ENCODE measurements around the gene RALY.

The RALY gene

GRCh38 chr20:33990075-33990474, 3.6 kb upstream of the RALY start:
- DNase-seq = no peak

GRCh38 chr20:33991502-33991901, 2.2 kb upstream of the RALY start:
- DNase-seq = no peak

DNA sequence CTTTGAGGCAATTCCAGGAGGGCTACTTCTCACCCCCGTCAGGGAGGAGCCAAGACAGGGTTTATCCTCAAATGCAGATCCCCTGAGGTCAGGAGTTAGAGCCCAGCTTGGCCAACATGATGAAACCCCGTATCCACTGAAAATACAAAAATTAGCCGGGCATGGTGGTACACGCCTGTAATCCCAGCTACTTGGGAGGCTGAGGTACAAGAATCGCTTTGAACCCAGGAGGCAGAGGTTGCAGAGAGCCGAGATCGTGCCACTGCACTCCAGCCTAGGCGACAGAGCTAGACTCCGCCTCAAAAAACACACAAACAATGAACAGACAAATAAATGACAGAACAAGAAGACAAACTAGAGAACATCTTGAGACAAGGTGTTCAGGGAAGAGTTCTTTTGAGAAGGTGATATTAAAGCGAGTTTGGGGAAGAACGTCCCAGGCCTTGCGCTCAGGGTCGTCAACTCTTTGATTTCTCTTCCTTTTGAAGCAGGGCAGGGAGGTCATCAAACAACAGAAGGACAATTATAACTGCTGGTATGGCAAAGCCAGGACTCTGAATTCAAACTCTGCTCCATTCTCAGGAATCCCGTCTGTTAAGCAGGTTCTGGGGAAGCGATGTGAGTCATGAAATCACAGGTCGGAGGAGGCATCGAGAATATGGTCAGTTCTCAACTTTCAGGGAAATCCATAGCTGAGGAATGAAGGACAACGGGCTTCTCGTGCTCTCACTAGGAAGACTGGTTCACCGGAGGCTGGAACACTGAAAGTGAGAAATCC, 1.4 kb upstream of the RALY start:
- DNase-seq = no peak

DNA sequence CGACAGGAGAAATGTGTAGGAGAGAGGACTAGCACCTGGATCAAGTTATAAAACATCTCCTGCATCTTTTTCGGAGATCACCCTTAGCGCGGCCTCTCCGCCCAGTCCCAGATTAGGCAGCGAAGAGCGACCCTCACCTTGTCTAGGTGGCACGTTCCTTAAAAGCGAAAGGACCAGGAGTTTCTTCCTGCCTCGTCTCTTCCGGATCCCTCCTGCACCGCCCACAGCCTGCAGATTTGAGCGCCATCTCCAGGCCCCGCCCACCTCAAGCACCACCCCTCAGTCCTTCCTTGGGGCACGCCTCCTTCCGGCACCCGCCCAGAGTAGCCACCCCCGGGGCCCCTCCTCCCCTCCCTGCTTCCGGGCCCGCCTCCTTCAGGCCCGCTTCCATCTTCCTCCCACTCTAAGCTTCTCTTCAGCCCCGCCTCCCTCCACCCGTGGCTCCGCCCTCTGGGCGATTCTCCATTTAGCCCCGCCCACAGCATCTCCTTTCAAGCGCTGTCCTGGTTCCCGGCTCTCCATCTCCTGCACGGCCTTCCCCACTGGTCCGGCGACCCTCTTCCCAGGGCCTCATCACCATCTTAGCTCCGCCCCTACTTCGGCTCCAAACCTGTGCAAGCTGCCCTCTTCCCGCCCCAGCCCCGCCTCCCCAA, 662 bp upstream of the RALY start:
- peak; percentile 100 for DNase-seq

- DNase-seq = peak; percentile 35
Measured at GRCh38 chr20:33994222-33994913, 657 bp downstream of the RALY start.

DNA sequence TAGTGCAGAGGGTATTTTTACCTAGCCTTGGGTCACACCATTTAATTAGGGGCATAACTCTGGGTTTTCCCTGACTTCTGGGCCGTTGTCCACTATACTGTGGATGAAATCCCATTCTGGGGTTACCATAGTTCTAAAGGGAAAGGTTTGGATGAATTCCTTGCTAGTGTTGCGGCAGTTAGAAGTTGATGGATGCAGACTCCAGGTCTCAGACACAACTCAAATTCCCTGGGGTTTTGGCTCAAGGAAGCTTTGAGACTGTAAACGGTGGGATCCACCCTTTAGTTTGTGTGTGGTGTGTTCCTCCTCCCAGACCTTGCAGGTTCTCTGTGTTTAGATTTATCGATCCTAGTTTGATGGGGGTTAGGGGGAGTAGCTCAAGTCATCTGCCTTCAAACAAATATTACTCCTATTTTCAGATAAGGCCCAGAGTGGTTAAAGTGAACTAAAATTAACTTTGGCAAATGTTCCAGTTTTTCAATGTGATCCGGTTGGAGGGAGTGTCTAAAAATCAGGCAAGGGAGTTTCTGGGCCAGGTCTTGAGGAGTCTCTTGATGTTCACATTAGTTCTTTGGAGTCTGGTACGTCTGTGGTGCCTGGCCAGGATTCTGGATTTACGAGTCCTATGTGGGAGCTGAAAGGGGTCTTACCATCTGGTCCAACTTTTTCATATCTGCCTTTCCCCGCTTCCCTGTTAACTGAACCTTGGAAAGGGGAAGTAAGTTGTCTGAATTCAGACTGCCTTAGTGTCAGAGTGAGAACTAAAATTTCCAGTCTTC, 1.5 kb downstream of the RALY start:
- DNase-seq = no peak

- no peak for DNase-seq
Measured at GRCh38 chr20:33999025-33999649, 5.4 kb downstream of the RALY start.

DNA sequence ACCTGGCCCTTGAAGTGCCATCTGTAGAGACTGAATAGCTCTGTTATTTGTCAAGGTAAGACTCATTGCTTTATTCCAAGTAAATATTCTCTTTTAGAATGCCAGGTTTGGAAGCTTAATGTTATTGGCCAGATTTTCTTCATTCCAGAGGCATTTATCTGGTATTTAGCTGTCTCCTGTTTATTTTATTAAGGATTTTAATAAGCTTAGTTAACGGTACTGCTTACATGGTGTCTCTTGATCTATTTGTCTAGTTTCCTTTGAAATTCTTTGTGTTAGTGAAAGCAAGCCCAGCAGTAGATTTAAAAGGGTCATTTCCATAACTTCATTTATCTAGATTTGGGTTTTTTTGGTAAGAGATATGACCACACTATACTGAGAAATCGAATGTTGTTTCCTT, 7.7 kb downstream of the RALY start:
- DNase-seq = no peak

- no peak for DNase-seq
Measured at GRCh38 chr20:34004227-34004626, 10.5 kb downstream of the RALY start.

DNA sequence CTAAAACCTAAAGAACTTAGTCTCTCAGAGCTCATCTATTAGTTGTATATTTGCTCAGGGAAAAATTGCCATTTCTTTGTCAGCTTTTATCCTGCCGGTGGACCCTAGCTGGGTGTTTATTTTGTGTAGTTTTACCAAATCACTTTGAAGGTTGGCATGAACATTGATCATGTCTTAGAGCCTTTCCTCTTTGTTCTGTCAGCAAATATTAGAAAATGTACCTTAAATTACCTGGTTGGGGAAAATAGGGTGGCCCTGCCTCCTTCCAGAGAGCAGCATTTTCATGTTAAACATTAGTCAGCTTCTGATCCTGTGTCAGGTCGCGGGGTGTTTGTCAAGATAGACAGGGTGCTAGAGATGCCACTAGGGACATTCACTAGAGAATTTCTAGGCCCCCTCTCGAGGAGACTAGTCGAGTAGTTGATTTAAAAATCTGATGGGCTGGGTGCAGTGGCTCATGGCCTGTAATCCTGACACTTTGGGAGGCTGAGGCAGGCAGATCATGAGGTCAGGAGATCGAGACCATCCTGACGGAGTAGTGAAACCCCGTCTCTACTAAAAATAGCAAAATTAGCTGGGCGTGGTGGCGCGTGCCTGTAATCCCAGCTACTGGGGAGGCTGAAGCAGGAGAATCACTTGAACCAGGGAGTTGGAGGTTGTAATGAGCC, 11.2 kb downstream of the RALY start:
- DNase-seq = no peak

- no peak for DNase-seq
Measured at GRCh38 chr20:34006619-34007018, 12.9 kb downstream of the RALY start.

GRCh38 chr20:34008477-34008876, 14.8 kb downstream of the RALY start:
- DNase-seq = no peak

- no peak for DNase-seq
Measured at GRCh38 chr20:34010405-34010931, 16.8 kb downstream of the RALY start.

GRCh38 chr20:34011275-34011674, 17.6 kb downstream of the RALY start:
- DNase-seq = no peak

GRCh38 chr20:34012330-34012729, 18.6 kb downstream of the RALY start:
- DNase-seq = no peak

GRCh38 chr20:34012735-34013134, 19.0 kb downstream of the RALY start:
- no peak for DNase-seq

- DNase-seq = no peak
Measured at GRCh38 chr20:34013554-34013953, 19.8 kb downstream of the RALY start.

DNA sequence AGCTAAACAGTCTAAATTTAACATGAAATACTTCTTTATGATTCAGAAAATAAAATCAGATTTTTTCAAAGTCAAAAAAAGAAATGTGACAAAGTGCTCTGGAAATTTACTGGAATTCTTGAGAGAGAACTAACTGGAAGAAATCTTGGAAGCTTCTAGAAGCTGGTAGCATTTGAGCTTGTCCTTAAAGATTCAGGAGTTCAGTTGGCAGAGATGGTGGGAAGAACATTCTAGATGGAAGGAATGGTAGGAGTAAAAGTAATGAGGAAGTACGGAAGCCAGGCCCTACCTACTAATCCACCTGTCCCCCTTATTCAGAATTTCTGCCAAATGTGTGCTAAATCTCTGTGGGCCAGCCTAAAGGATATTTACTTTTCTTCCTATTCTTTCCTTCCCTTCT, 21.2 kb downstream of the RALY start:
- DNase-seq = no peak

DNA sequence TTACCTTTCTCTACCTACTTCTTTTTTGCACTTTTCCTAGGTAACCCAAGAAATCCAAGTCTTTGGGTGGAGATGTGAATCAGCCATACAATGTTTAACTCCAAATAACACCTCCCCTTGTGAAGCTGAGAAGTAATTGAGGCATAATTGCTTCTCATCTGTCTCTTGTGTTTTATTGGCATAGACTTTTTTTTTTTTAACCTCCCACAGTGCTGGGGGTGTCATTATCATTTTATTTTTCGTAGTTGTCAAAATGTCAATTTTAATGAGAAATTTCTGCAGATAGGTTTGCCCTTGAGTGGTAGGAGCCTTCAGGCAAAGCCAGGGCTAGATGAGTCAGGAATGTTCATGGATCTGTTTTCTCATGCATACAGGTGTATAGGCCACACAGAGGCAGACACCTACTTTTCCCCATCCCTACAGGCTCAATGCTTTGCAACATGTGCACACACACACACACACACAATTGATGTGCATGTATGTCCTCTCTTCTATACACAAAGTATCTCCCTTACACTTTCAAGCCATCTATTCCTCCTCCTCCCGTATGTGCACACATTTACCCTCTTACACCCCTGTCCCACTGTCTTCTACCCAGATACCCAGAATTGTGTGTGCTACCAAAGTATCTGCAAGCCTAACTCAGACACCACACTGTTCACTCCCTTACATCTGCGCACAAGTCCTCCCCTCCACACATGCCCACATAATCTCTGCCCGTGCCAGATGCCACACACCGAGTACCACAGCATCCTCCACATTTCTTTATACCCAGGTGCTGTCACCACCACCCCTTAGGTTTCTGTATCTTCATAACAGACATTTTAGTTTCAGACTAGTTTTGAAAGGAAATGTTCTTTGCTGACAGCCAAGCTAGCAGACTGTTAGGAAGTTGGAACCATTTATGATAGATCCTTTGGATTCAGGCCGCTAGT, 22.0 kb downstream of the RALY start:
- DNase-seq = no peak

- no peak for DNase-seq
Measured at GRCh38 chr20:34016736-34017135, 23.0 kb downstream of the RALY start.

- no peak for DNase-seq
Measured at GRCh38 chr20:34017610-34018009, 23.9 kb downstream of the RALY start.

All from NCI-H748 treated with DMSO at 0.1 percent for 48 hours (cell line).